HG03196 (cell line): ENCODE results near the gene NEMF.
"Not testable (repeated sequence)": the region's sequence is repeated elsewhere in the genome, so short reads cannot be mapped to it uniquely, and the experiment has no call there.

Experiments used
- ATAC-seq: cut with Tn5 transposase; IDR thresholded peaks from one replicate; pipeline ENCODE4 v1.9.1; 2021; ENCODE audit not compliant: unreplicated experiment

Gene NEMF

GRCh38 chr14:49761839-49762551 lies 90.6 kb downstream of the NEMF start:
- no peak for ATAC-seq

GRCh38 chr14:49755378-49755777 lies 97.2 kb downstream of the NEMF start:
- no peak for ATAC-seq

DNA sequence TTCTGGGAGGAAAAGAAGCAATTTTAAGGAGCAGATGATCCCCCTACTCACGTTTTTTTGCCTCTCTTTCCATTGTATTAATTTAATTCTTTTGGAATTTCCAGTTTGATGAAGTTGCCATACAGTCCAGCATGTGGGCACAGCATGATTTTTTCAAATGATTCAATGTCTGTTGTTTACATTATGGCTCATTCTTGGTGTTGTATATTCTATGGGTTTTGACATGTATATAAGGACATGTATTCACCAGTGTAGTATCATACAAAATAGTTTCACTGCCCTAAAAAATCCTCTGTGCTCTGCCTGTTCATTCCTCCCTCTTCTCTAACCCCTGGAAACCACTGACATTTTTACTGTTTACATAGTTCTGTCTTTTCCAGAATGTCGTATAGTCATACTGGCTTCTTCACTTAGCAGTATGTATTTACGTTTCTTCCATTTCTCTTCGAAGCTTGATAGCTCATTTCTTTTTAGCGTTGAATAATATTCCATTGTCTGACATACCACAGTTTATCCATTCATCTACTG lies 98.0 kb downstream of the NEMF start:
- no peak for ATAC-seq

DNA sequence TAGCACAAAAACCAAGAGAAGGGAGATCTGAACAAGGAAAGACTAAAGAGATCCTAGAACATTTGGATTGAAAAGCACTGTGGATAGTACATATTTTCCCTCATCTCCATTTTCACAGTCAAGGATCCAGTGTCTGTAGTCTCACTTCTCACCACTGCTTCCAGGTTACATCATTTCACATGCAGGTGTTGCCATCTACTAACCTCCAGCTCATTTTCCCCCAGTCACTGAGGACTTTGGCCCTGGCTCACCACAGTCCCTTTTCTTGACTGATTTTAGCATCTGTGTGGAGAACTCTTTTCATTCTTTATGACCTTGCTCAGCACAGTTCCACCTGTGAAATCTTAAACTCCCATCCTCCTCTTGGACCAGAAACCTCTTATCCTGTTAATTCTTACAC lies 106.1 kb downstream of the NEMF start:
- not testable (repeated sequence) for ATAC-seq

DNA sequence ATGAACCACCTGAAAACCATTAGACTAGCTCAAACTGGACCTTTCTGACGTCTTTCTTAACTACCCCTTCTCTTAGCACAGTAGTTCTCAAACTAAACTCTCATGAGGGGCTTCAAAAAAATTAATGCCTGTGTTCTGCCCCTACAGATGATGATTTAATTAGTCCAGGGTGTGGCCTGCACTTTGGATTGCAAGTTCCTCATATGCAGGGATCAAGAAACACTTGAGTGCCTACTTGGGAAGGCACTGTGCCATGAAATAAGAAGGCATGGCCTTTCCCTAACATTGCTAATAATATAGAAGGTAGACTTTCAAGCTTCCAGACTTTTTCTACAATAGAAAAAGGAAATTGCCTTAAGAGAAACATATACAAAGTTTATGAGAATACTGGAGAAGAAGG lies 107.4 kb downstream of the NEMF start:
- ATAC-seq: no peak

DNA sequence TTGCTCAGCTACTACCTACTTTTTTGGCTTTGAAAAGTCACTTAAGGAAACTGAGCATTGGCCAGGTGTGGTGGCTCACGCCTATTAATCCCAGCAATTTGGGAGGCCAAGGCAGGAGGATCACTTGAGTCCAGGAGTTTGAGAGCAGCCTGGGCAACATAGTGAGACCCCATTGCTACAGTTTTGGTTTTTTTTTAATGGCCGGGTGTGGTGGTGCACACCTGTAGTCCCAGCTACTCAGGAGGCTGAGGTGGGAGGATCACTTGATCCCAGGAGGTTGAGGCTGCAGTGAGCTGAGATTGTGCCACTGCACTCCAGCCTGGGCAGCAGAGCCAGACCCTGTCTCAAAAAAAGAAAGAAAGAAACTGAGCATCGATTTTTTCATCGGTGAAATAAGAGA lies 116.9 kb downstream of the NEMF start:
- ATAC-seq: not testable (repeated sequence)

DNA sequence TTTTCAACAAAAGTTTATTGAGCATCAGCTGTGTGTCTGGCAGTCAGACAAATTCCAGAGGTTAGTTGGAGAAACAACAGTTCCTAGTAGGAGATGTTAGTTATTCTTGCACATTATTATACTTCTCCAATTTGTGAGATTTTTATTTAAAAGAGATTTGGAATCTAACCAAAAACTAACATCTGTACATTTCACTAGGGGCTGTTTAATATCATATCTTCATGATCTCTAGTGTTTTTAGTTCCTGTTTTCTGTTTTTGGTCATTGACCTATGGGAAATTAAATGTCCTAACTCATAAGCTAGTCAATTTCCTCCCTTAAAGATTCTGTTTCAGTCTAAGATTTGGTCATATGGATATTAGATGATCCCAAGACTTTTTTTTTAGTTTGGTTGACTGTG lies 118.8 kb downstream of the NEMF start:
- no peak for ATAC-seq

DNA sequence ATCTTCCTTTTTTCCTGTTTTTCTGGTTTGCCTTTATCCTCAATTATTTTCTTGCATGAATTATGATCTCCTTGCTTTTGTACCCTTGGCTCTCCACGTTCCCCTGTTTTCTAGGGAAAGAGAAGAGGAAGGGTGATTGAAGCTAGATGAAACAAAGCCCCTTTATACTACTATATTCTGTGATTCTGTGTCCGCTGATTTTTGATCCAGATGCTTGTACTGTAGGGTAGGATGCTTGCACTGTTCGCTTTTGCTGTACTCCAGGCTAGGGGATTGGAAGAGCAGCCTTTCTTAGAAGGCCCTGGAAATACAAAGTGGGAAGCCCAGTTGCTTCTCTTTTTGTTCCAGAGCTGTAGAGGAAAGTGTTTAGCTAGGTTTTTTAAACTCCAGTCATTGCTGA lies 119.7 kb downstream of the NEMF start:
- no peak for ATAC-seq
